Mucosa of rectum (tissue), 2 donors: ENCODE results near the gene SLC50A1.

Experiments used
- H3K27ac ChIP-seq, 2 donors: one replicate each; pipeline ENCODE4 v1.7.0; 2013; ENCODE audit warnings: inconsistent platforms in 2 of 2, low read depth in 2 of 2, low read length in 2 of 2
- H3K27me3 ChIP-seq, 2 donors: one replicate each; pipeline ENCODE4 v1.7.0; 2013; ENCODE audit warnings: low read length in 2 of 2; ENCODE audit not compliant: control insufficient read depth in 2 of 2, insufficient read depth in 2 of 2
- H3K36me3 ChIP-seq, 2 donors: one replicate each; pipeline ENCODE4 v1.7.0; 2013; ENCODE audit warnings: low read length in 2 of 2; ENCODE audit not compliant: control insufficient read depth in 2 of 2, insufficient read depth in 2 of 2
- H3K4me1 ChIP-seq, 2 donors: one replicate each; pipeline ENCODE4 v1.7.0; 2013; ENCODE audit warnings: low read length in 2 of 2, mild to moderate bottlenecking in 1 of 2; ENCODE audit not compliant: control insufficient read depth in 2 of 2, insufficient read depth in 2 of 2
- H3K4me3 ChIP-seq, 2 donors: one replicate each; pipeline ENCODE4 v1.7.0; 2013; ENCODE audit warnings: low read length in 2 of 2
- H3K9ac ChIP-seq, 2 donors: one replicate each; pipeline ENCODE4 v1.7.0; 2013; ENCODE audit warnings: low read length in 2 of 2, low read depth in 1 of 2, mild to moderate bottlenecking in 1 of 2
- H3K9me3 ChIP-seq, 2 donors: one replicate each; pipeline ENCODE4 v1.7.0; 2013; ENCODE audit warnings: low read length in 2 of 2; ENCODE audit not compliant: control insufficient read depth in 2 of 2
- donor health status: healthy.
- donor health status: Normal muscosa, but diverticular disease.

SLC50A1 gene

GRCh38 chr1:155125946-155126555 lies 9.6 kb upstream of the SLC50A1 start:
- Histone ChIP-seq H3K9ac (peak overlapping the region; percentile 72 to 99), H3K27me3 (peaks cover 3 to 6% of the 10 kb centered on the region in 2 donors), H3K36me3 (peaks cover 0 to 3% of the 10 kb centered on the region in 2 donors), H3K4me1 (peaks cover 50 to 65% of the 10 kb centered on the region in 2 donors), H3K9me3 (no peaks in the 10 kb centered on the region), H3K27ac (peak overlapping the region; percentile 83 to 97), H3K4me3 (peak overlapping the region; percentile 75 to 83)

GRCh38 chr1:155126556-155127104 lies 9.0 kb upstream of the SLC50A1 start:
- peak overlapping the region; percentile 83 to 97 for H3K27ac ChIP-seq

GRCh38 chr1:155127105-155127966 lies 8.3 kb upstream of the SLC50A1 start, which contains the start of gene EFNA1:
Gene EFNA1 (plus strand): TSS chr1:155127876. CDS start chr1:155127978, 102 bp downstream.
- peak within 1 kb of the TSS; percentile 97 to 99 for H3K9ac ChIP-seq
- H3K27ac ChIP-seq: peak within 1 kb of the TSS; percentile 83 to 97
- H3K9me3 ChIP-seq: no peaks in the 10 kb centered on the region

More at GRCh38 chr1:155126556-155127104, 9.0 kb upstream of the SLC50A1 start:
- peaks cover 5 to 9% of the 10 kb centered on the region in 2 donors for H3K36me3 ChIP-seq
- peak overlapping the region; percentile 72 to 99 for H3K9ac ChIP-seq
- H3K27me3 ChIP-seq: peaks cover 3 to 6% of the 10 kb centered on the region in 2 donors
- no peaks in the 10 kb centered on the region for H3K9me3 ChIP-seq
- peaks cover 50 to 71% of the 10 kb centered on the region in 2 donors for H3K4me1 ChIP-seq
- H3K4me3 ChIP-seq: peak overlapping the region; percentile 75 to 83

GRCh38 chr1:155127967-155128754 lies 7.5 kb upstream of the SLC50A1 start:
- Histone ChIP-seq H3K27ac (peak overlapping the region; percentile 83 to 97), H3K27me3 (peaks cover 3 to 6% of the 10 kb centered on the region in 2 donors), H3K36me3 (peaks cover 11 to 14% of the 10 kb centered on the region in 2 donors), H3K9ac (peak overlapping the region; percentile 97 to 99), H3K4me3 (peak overlapping the region; percentile 84 to 99), H3K4me1 (peaks cover 51 to 75% of the 10 kb centered on the region in 2 donors), H3K9me3 (no peaks in the 10 kb centered on the region)

More at GRCh38 chr1:155127105-155127966, 8.3 kb upstream of the SLC50A1 start, which contains the start of gene EFNA1:
- Histone ChIP-seq H3K27me3 (peaks cover 3 to 6% of the 10 kb centered on the region in 2 donors), H3K36me3 (peaks cover 8 to 13% of the 10 kb centered on the region in 2 donors), H3K4me3 (peak within 1 kb of the TSS; percentile 84 to 99), H3K4me1 (peaks cover 50 to 74% of the 10 kb centered on the region in 2 donors)

GRCh38 chr1:155128755-155129473 lies 6.7 kb upstream of the SLC50A1 start:
- H3K9ac ChIP-seq: peak overlapping the region; percentile 97 to 99
- H3K9me3 ChIP-seq: no peaks in the 10 kb centered on the region
- H3K36me3 ChIP-seq: peaks cover 18 to 21% of the 10 kb centered on the region in 2 donors
- H3K27me3 ChIP-seq: peaks cover 3 to 6% of the 10 kb centered on the region in 2 donors
- H3K4me3 ChIP-seq: peak overlapping the region; percentile 84 to 99
- peaks cover 58 to 79% of the 10 kb centered on the region in 2 donors for H3K4me1 ChIP-seq
- peak overlapping the region; percentile 83 to 97 for H3K27ac ChIP-seq

GRCh38 chr1:155130272-155131006 lies 5.2 kb upstream of the SLC50A1 start:
- peaks cover 25% of the 10 kb centered on the region in 2 donors for H3K36me3 ChIP-seq
- peak overlapping the region; percentile 83 to 97 for H3K27ac ChIP-seq
- peaks cover 3 to 6% of the 10 kb centered on the region in 2 donors for H3K27me3 ChIP-seq
- H3K4me3 ChIP-seq: peak overlapping the region; percentile 84 to 99
- peak overlapping the region; percentile 80 to 99 for H3K9ac ChIP-seq
- peaks cover 56 to 80% of the 10 kb centered on the region in 2 donors for H3K4me1 ChIP-seq
- no peaks in the 10 kb centered on the region for H3K9me3 ChIP-seq

GRCh38 chr1:155131285-155131684 lies 4.4 kb upstream of the SLC50A1 start:
- peak overlapping the region in 1 of 2 donors; percentile 99 for H3K9ac ChIP-seq
- no peaks in the 10 kb centered on the region for H3K9me3 ChIP-seq
- H3K4me3 ChIP-seq: peak overlapping the region; percentile 4 to 84
- H3K27ac ChIP-seq: peak overlapping the region in 1 of 2 donors; percentile 97
- H3K36me3 ChIP-seq: peaks cover 25% of the 10 kb centered on the region in 2 donors
- H3K4me1 ChIP-seq: peaks cover 49 to 72% of the 10 kb centered on the region in 2 donors
- peaks cover 3 to 6% of the 10 kb centered on the region in 2 donors for H3K27me3 ChIP-seq

- Histone ChIP-seq H3K4me3 (peak overlapping the region in 1 of 2 donors; percentile 84), H3K27me3 (peaks cover 3 to 4% of the 10 kb centered on the region in 2 donors), H3K36me3 (peaks cover 25% of the 10 kb centered on the region in 2 donors), H3K9ac (peak overlapping the region in 1 of 2 donors; percentile 99), H3K4me1 (peaks cover 47 to 70% of the 10 kb centered on the region in 2 donors), H3K27ac (peak overlapping the region in 1 of 2 donors; percentile 97), H3K9me3 (no peaks in the 10 kb centered on the region)
Observed at GRCh38 chr1:155131856-155132255, 3.8 kb upstream of the SLC50A1 start.
